Stimulated activated CD8-positive, alpha-beta memory T cell treated with anti-CD3 and anti-CD28 coated beads, Interleukin-2, amount 100 ng/mL, for 48 hours (primary cell): ENCODE data around the gene BCL2.

ENCODE experiments used
- DNase-seq, 2 donors: peaks; one replicate each; pipeline ENCODE4 v3.0.0-alpha.2; 2020; ENCODE audit warnings: low read depth in 2 of 2

BCL2 gene

GRCh38 chr18:63140997-63141777 is 178.4 kb downstream of the BCL2 start:
- DNase-seq, result no peak

GRCh38 chr18:63140038-63140450 is 179.5 kb downstream of the BCL2 start:
- no peak for DNase-seq

- no peak for DNase-seq
Measured at GRCh38 chr18:63138436-63139340, 180.9 kb downstream of the BCL2 start.

GRCh38 chr18:63137999-63138435 is 181.6 kb downstream of the BCL2 start:
- DNase-seq, result no peak

- DNase-seq, result no peak
Measured at GRCh38 chr18:63135101-63135500, 184.5 kb downstream of the BCL2 start.

- no peak for DNase-seq
Measured at GRCh38 chr18:63132819-63133200, 186.8 kb downstream of the BCL2 start.

GRCh38 chr18:63131959-63132818 is 187.4 kb downstream of the BCL2 start:
- DNase-seq, result no peak

- no peak for DNase-seq
Measured at GRCh38 chr18:63131106-63131958, 188.2 kb downstream of the BCL2 start.

GRCh38 chr18:63130176-63130575 is 189.4 kb downstream of the BCL2 start:
- no peak for DNase-seq

- no peak for DNase-seq
Measured at GRCh38 chr18:63128237-63128974, 191.2 kb downstream of the BCL2 start.

- no peak for DNase-seq
Measured at GRCh38 chr18:63126134-63127069, 193.2 kb downstream of the BCL2 start.

- no peak for DNase-seq
Measured at GRCh38 chr18:63120620-63121019, 198.9 kb downstream of the BCL2 start.

GRCh38 chr18:63119647-63120046 is 199.9 kb downstream of the BCL2 start:
- no peak for DNase-seq

GRCh38 chr18:63113899-63114565 is 205.5 kb downstream of the BCL2 start:
- no peak for DNase-seq

- DNase-seq, result no peak
Measured at GRCh38 chr18:63112706-63113105, 206.9 kb downstream of the BCL2 start.

GRCh38 chr18:63111671-63112402 is 207.7 kb downstream of the BCL2 start:
- DNase-seq, result no peak

GRCh38 chr18:63109802-63110201 is 209.8 kb downstream of the BCL2 start:
- no peak for DNase-seq

- no peak for DNase-seq
Measured at GRCh38 chr18:63109022-63109421, 210.5 kb downstream of the BCL2 start.
